Glomerular visceral epithelial cell (primary cell): ENCODE results near the gene MRI1.
A peak's percentile ranks its signal among the peaks of the same experiment; 100 is the strongest.
"Not testable (repeated sequence)": the region's sequence is repeated elsewhere in the genome, so short reads cannot be mapped to it uniquely, and the experiment has no call there.

Experiments
- DNase-seq: peaks from one replicate; pipeline ENCODE4 v3.0.0-alpha.2; 2016; ENCODE audit errors: extremely low spot score

Gene MRI1

DNA sequence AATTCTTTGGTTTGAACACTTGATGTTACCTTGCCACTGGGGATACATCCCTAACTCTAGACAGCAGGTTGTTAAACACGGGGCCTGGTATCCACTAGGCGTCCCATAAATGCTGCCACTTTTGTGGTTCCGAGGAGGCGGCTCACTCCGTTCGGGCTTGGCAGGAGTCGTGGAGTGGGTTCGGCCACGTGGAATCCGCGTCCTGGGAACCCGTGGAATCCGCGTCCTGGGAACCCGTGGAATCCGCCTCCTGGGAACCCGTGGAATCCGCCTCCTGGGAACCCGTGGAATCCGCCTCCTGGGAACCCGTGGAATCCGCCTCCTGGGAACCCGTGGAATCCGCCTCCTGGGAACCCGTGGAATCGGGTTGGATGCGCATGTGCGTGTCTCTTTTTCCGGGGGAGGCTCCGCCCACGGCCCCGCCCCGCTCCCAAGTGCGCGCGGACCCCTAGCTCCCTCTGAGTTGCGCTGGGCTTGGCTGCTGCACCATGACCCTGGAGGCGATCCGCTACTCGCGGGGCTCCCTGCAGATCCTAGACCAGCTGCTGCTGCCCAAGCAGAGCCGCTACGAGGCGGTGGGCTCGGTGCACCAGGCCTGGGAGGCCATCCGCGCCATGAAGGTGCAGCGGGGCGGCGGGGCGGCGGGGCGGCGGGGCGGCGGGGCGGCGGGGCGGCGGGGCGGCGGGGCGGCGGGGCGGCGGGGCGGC lies at the start of gene MRI1:
Gene MRI1, plus strand, starts transcription at position 422 of the 707 bp plus-strand sequence. Its CDS starts 67 bp downstream, at position 489.
- peak; percentile 76 for DNase-seq

DNA sequence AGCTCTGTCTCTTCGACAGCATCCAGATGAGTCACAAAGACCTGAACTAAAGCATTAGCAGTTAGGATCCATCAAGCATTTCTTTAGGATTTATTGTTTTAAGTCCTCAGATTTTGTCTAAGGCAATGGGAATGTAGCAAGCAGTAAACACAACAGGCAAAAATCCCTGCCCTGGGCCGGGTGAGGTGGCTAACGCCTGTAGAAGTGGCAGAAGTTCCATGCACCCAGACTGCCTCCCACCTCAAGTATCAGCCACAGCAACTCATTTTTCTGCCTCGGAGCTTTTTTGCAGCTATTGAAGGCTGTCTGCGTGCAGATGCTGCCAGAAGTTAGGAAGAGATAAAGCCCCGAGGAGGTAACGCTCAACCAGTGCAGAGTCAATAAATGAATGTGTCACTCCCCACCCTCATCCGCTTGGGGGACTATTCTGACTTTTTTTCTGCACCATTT lies 47.1 kb upstream of the MRI1 start:
- DNase-seq = no peak

DNA sequence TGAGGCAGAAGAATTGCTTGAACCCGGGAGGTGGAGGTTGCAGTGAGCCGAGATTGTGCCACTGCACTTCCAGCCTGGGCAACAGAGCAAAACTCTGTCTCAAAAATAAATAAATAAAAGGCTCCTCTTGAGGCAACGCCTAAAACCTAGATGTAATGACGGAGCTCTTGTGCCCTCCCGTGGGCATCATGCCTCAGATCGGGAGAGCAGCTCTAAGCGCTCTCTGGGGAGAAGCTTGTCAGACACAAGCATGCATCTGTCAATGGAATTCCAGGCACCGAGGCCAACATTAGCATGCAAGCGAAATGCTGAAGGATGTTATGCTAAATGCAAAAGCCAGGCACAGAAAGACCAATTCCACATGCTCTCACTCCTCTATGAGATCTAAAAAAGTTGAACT lies 45.6 kb upstream of the MRI1 start:
- peak; percentile 61 for DNase-seq

DNA sequence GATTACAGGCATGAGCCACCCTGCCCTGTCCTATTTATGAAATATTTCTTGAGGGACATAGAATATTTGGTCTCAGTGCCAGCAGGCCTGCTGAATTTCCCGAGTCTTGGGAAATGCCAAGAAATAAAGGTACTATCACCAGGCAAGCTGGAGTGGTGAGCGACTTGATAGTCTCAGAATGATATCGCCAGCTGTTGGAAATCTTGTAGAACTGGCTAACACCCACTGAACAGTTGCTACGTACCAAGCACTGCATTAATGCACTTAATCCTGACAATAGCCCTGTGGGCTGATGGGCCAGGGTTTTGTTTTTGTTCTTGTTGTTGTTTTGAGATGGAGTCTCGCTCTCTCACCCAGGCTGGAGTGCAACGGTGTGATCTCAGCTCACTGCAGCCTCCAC lies 42.2 kb upstream of the MRI1 start:
- no peak for DNase-seq

DNA sequence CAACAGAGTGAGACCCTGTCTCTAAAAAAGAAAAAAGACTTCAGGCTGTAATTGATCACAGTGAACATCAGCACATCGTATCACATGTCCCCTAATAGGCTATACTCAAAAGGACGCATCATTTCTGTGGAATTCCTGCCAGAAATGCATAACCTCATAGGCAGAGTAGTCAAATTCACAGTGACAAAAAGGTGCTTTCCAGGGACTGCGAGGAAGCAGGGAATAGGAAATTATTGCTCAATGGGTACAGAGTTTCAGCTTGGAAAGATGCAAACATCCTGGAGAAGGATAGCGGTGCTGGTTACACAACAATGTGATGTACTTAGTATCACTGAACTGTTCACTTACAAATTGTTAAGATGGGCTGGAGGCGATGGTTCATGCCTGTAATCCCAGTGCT lies 41.1 kb upstream of the MRI1 start:
- DNase-seq = peak; percentile 21

DNA sequence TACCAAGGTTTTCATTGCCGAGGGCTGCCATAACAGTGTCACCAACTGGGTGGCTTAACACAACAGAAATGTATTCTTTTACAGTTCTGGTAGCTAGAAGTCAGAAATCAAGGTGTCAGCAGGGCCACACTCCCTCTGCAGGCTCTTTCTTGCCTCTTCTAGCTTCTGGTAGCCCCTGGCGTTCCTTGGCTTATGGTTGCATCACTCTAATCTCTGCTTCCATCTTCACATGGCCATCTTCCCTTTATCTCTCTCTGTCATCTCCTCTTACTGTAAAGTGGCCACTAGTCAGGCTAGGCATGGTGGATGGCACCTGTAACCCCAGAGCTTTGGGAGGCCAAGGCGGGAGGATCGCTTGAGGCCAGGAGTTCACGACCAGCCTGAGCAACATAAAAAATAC lies 38.0 kb upstream of the MRI1 start:
- DNase-seq = no peak

DNA sequence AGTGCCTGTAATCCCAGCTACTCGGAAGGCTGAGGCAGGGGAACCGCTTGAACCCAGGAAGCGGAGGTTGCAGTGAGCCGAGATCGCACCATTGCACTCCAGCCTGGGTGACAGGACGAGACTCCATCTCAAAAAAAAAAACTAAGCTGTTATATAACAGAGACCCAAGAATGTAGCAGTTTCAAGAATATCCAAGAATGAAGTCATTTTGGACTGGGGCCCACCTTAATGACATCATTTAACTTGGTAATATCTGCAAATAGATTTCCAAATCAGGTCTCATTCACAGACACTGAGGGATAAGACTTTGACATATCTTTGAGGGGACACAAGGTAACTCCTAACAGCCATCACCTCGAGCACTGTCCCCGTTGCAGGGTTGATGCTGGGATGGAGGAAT lies 36.5 kb upstream of the MRI1 start:
- DNase-seq = peak; percentile 46

DNA sequence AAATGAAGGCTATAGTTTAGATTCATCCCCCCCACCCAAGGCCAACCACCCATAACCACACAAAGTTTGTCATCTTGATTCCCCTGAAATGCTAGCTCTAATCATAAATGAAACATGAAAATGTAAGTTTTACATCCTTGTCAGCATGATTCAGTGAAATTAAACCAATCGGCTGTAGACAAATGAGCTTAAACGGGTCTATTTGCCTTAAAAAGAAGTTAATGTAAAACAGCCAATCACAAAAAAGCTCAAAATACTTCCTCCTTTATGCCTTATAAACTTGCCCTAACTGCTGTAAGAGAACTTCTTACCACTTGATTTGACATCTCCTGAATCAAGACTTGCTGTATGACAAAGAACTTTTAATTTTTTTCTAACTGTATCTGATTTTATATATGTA lies 34.5 kb upstream of the MRI1 start:
- peak; percentile 21 for DNase-seq

DNA sequence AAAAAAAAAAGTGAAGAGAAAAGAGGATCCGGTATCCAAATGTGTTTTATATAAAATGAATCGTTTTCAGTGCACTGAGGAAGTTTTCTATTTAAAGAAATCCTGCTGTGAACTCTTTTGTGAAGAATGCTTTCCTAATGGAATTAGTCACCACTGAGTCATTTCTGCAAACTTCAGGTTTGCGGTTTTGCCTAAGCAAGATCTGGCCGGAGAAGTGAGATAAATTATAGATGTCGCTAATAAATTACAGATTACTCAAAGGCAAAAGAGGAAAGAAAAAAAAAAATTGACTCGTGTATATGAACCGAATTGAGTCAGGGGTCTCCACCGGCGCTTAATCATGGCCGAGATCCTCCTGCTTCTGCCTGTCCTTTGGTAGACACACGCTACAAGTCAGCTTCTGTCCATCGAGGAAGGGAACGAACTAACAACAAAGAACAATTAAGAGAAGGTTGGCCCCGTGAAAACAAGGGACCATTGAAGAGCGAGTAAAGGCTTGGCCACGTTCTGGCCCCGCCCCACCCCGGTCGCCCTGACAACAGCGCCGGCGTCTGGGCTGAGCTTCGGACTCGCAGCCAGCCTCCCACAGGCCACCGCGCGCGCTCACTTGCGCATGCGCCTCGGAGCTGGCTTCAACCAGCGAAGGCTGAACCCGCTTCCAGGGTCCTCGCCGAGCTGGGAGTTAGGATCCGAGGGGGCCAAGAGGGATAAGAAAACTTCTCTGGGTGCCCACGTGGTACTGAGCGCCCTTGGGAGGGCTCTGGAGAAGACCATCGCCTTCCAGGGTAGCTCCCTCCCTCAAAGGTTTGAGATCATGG lies 33.0 kb upstream of the MRI1 start:
- DNase-seq = peak; percentile 96

DNA sequence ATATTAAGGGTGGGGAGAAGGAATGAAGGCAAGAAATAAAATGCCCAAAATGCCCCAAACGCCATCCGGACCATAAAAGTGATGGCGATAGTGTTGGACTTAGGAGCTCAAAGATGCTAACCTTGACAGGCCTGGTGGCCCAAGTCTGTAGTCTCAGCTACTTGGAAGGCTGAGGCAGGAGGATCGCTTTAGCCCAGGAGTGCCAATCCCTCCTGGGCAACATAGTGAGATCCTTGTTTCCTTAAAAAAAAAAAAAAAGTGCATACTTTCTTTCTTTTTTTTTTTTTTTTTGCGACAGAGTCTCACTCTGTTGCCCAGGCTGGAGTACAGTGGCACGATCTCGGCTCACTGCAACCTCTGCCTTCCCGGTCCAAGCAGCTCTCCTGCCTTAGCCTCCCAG lies 32.0 kb upstream of the MRI1 start:
- DNase-seq = no peak

DNA sequence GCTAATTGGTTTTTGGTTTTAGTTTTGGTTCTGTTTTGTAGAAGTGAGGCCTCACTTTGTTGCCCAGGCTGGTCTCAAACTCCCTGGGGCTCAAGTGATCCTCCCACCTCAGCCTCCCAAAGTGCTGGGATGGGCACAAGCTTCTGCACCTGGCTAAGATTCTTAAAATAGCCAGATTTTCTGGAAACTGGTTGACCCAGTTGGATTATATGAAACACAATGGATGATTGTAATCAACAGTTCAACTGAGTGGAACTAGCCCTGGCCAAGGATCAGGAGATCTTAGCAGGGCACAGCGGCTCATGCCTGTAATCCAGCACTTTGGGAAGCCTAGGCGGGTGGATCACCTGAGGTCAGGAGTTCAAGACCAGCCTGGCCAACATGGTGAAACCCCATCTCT lies 29.6 kb upstream of the MRI1 start:
- DNase-seq = no peak

DNA sequence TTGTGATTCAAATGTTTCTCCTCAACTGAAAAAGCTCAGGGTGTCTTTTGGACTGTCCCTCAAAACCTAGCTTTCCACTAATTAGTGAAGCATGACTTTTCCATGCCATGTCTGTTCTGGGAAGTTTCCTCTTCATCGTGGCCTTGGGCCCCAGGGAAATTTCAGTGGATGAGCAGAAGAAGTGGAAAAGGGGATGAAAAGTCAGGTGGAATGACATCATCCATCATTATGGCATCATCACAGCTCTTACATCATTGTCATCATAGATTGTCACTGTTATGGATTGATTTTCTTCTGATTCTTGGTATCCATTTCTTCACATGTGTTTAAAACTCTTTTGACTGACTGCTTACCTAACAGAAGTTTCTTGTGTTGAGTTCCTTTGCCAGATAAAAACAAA lies 26.2 kb upstream of the MRI1 start:
- DNase-seq = no peak

DNA sequence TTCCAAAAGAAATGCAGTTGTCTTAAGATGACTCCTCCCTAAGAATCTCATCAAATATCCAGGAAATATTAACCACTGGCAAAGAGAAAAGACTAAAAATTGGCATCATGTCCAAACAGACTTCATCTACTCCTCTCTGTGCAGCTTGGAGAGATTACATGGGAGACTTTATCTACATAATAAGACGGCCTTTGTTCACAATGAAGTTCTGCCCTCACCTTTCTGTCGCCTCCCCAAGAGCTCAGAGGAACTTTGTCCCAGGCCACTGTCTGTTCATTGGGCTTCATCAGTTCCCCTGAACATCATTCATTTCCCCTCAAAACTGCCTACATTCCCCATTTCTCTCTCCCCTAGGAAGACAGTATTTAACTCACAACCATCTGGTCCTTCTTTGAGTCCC lies 22.4 kb upstream of the MRI1 start:
- no peak for DNase-seq

DNA sequence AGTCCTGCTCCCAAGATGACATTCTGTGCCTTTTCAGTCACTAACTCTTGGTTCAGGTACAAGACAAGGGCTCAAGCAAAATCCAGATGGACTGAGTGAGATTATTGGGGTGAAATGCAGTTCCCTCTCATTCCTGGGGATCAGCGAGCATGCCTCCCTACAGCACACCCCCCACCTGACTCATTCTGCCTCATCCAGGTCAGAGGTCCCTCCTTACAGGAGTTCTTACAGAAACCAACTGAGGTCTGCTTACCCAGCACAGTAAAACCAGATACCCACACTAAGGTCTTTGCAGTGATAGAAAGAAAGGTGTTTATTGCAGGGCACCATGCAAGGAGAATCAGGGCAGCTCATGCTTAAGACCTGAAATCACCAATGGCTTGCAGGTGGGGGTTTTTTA lies 21.6 kb upstream of the MRI1 start:
- peak; percentile 24 for DNase-seq

DNA sequence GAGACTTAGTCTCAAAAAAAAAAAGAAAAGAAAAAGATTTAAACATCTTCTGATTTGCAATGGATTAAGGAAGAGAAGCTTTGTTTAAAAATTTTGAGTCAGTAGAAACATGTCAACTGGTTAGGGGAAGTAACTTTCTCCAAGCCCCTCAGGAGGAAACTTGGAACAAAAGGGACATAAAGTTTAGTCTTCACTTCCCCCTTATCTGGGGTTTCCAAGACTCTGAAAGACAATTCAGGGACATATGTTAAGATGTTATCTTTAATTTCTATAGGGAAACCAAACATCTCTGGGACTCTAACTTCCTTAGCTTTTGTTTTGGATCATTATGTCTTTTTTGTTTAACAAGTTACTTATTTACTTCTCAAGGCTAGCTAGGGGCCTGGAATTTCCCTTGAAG lies 20.1 kb upstream of the MRI1 start:
- no peak for DNase-seq

DNA sequence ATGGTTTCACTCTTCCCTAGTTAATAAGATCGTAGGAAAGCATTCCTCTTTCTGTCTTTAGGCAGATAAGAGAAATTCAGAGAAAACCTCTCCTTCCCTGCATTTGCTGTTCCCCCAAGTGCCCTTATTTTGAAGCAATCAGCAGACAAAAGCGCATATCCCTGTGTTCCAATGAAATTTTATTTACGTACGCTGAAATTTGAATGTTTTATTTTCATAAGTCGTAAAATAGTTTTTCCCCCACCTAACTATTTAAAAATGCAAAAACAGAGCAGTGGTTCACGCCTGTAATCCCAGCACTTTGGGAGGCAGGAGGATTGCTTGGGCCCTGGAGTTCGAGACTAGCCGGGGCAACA lies 17.2 kb upstream of the MRI1 start:
- DNase-seq = no peak

DNA sequence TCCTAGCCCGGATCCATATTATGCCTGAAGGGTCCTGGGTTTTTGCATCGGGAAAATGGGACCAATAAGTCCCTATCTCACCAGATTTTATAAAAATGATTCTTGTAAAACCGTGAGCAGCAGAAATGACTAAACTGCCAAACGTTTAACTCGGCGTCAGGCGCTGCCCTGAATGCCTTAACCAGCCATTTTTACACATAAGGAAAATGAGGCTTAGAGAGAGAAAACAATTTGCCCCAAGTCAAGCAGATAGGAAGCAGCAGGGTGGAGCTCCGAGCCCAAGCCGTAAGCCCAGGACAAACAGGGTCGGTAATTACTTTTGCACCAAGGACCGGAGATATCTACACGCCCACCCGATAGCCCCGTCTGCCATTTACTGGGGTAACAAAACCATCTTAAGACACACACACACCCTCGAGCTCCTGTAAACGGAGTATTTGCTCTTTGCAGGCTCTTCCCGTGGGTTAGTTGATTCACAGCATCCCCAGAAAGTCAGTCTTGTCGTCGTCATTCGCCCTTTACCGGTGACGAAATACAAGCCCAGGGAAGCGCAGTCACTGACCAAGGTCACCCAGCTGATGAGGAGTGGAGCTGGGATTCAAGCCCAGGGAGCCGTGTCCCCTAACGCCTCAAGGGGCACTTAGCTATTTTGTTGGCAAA lies 16.0 kb upstream of the MRI1 start:
- DNase-seq = peak; percentile 22

DNA sequence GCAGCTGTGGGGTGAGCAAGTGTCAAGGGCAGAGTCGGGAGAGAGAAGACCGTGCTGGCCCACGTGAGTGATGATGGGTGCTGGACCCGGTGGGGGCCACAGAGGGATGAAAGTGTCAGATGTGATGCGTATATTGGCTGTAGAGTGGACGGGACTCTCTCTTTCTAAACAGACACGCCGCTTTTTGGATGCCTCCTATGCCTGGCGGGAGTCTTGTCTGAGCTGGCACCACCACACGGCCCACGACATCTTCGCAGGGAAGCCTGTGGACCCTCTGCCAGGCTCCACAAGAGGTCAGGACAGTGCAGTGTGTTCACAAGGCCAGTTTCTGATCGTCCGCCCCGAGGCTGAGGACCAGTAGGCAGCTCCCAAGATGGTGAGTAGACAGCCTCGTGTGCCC lies 12.9 kb upstream of the MRI1 start:
- no peak for DNase-seq

DNA sequence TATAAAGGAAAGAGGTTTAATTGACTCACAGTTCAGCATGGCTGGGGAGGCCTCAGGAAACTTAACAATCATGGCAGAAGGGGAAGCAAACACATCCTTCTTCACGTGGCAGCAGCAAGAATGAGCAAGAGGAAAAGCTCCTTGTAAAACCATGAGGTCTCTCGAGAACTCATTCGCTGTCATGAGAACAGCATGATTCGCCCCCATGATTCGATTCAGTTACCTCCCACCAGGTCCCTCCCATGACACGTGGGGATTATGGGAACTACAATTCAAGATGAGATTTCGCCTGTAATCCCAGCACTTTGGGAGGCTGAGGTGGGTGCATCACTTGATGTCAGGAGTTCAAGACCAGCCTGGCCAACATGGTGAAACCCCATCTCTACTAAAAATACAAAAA lies 10.7 kb upstream of the MRI1 start:
- DNase-seq = not testable (repeated sequence)

DNA sequence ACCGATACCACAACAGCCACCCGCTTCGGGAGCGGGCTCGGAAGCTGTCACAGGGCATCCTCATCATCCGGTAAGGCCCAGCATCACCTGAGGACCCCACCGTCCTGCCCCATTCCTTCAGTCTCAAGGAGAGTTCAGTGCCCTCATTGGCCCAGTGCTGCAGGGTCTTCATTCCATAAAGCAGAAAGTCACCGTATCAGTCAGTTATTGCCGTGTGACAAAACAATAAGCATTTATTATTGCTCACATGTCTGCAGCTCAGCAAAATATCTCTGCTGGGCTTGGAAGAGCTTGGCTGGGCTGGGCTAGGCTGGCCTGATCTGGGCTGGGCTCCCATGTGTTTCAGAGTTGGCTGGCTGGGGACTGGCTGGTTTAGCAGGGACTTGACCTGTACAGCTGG lies 8.1 kb upstream of the MRI1 start:
- no peak for DNase-seq

DNA sequence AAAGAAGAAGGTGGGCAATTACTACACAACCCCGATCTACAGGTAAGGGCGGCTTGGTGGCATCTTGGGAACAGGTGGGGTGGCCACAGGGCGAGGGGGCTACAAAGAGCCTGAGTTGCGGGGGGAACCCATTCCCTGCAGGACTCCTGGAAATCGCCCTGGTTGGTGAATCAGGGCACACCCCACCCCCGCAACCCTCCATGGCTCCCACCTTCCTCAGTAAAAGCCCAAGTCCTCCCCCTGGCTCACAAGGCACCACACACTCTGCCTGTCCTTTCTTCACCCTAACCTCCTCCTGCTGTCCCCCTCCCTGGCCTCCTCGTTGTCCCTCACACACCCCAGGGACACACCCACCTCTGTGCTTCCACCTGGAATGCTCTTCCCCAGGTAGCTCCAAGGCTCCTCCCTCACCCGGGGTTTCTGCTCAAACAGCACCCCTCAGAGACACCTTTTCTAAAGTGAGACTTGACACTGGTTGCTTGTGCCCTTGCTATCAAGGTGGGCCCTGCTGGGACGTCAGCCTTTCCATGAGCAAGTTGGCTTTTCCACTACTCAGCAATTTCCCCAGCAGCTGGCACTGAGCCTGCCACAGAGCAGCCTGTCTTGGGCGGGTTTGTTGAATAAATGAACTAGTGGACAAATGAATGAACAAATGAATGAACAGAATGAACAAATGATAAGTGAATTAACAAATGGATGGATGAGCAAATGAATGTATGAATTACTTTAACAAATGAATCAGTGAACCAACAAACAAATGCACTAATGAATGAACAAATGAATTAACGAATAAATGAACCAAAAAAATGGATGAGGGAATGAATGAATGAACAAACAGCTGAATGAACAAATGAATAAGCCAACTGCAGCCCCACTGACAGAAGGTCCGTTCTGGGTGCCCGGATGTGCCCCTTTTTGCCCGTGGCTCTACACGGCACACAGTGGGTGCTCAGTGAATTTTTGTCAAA lies 6.2 kb upstream of the MRI1 start:
- DNase-seq = no peak

DNA sequence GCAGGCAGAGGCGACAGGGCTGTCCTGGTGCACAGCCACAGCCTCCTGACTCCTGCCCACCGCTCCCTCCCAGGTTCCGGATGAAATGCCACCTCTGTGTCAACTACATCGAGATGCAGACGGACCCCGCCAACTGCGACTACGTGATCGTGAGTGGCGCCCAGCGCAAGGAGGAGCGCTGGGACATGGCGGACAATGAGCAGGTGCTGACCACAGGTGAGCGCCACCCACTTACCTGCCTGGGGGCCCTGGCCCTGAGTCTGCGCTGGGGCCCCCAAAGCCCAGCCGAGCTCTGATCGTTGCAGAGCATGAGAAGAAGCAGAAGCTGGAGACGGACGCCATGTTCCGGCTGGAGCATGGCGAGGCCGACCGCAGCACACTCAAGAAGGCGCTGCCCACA lies 5.5 kb upstream of the MRI1 start:
- no peak for DNase-seq
